HG03457 (cell line): ENCODE data around the gene TMEM222.
"Not testable (repeated sequence)": the region's sequence is repeated elsewhere in the genome, so short reads cannot be mapped to it uniquely, and the experiment has no call there.

ENCODE experiments used
- ATAC-seq: cut with Tn5 transposase; IDR thresholded peaks from one replicate; pipeline ENCODE4 v1.9.1; 2021; ENCODE audit warnings: moderate number of reproducible peaks; ENCODE audit not compliant: unreplicated experiment

Gene TMEM222

GRCh38 chr1:27377760-27378495 is 56.0 kb downstream of the TMEM222 start:
- ATAC-seq, result no peak

- ATAC-seq, result no peak
These were observed 57.7 kb downstream of the TMEM222 start for GRCh38 chr1:27379564-27380122.

GRCh38 chr1:27380224-27380623 is 58.3 kb downstream of the TMEM222 start:
- no peak for ATAC-seq

GRCh38 chr1:27380766-27381733 is 59.1 kb downstream of the TMEM222 start:
- no peak for ATAC-seq

- no peak for ATAC-seq
These were observed 60.2 kb downstream of the TMEM222 start for GRCh38 chr1:27381969-27382762.

- no peak for ATAC-seq
These were observed 61.2 kb downstream of the TMEM222 start, which contains the start of gene CD164L2 for GRCh38 chr1:27383039-27383605. Gene CD164L2 (minus strand): TSS chr1:27383333. CDS start chr1:27383239, 94 bp downstream.

- no peak for ATAC-seq
These were observed 61.7 kb downstream of the TMEM222 start for GRCh38 chr1:27383661-27384060.

GRCh38 chr1:27384797-27385196 is 62.8 kb downstream of the TMEM222 start:
- not testable (repeated sequence) for ATAC-seq
